Panc1 (cell line): Measurements from ENCODE around the gene HEBP2. TPM values are rescaled to one million over a fixed set of nuclear protein-coding genes. Genes with fewer than 3 reads are reported as not detected.

Source experiments
- ATAC-seq: fragments of 200-7000 bp; cut with Tn5 transposase; 2 replicates; pipeline ENCODE4 v1.9.1; 2020; ENCODE audit warnings: mild to moderate bottlenecking, moderate library complexity
- BruUV-seq: library from RNA; stranded (reverse); fragments of 400-500 nt; replicated peaks from 2 replicates; lab custom pipeline; 2021; lab: Mats Ljungman, UMichigan
- CTCF ChIA-PET: fragments of 300-600 bp; sonication (Branson Sonifier 250); formaldehyde crosslinking; loops from one replicate; lab custom pipeline; 2022; ENCODE audit warnings: antibody characterized with exemption; lab: Charles Lee
- POLR2A ChIA-PET: fragments of 300-600 bp; sonication (Branson Sonifier 250); formaldehyde crosslinking; loops from one replicate; lab custom pipeline; 2022; ENCODE audit warnings: antibody characterized with exemption; lab: Charles Lee
- DNase-seq: peaks from one replicate; pipeline ENCODE4 v3.0.0-alpha.2; 2010; ENCODE audit warnings: low read depth, low spot score
- H3K27ac ChIP-seq: 2 replicates; pipeline ENCODE4 v1.5.1; 2011; ENCODE audit warnings: mild to moderate bottlenecking, low read length, inconsistent platforms
- H3K27me3 ChIP-seq: fragments of 200-500 bp; sonication (Bioruptor generic); 2 replicates; pipeline ENCODE4 v1.6.0; 2014; ENCODE audit warnings: low read length, inconsistent platforms; ENCODE audit not compliant: control insufficient read depth, insufficient read depth
- H3K36me3 ChIP-seq: fragments of 200-500 bp; sonication (Bioruptor generic); 2 replicates; pipeline ENCODE4 v1.5.1; 2014; ENCODE audit warnings: inconsistent platforms, mild to moderate bottlenecking, low read length, moderate library complexity; ENCODE audit not compliant: control insufficient read depth, insufficient read depth
- H3K4me1 ChIP-seq: 2 replicates; pipeline ENCODE4 v1.5.1; 2011; ENCODE audit warnings: inconsistent platforms, mild to moderate bottlenecking, low read length, moderate library complexity; ENCODE audit not compliant: control insufficient read depth, insufficient read depth
- H3K4me3 ChIP-seq, 2 experiments: 2 replicates each; pipeline ENCODE4 v1.5.1; 2011 to 2012; ENCODE audit warnings: low read depth in 2 of 2, low read length in 2 of 2, mild to moderate bottlenecking in 2 of 2, inconsistent platforms in 1 of 2, moderate library complexity in 1 of 2
- H3K9me3 ChIP-seq: fragments of 200-500 bp; sonication (Bioruptor generic); 2 replicates; pipeline ENCODE4 v1.5.1; 2014; ENCODE audit warnings: low read depth, mild to moderate bottlenecking, inconsistent platforms, low read length, moderate library complexity; ENCODE audit not compliant: control insufficient read depth, insufficient read depth
- CTCF ChIP-seq: fragments of 450-650 bp; IDR thresholded peaks from 2 replicates; pipeline ENCODE4 v1.5.1; 2017; ENCODE audit warnings: mild to moderate bottlenecking
- POLR2AphosphoS5 ChIP-seq: IDR thresholded peaks from 2 replicates; pipeline ENCODE4 v1.6.1; 2012; ENCODE audit warnings: mild to moderate bottlenecking, low read depth, low read length, moderate library complexity
- REST ChIP-seq, 2 experiments: IDR thresholded peaks; 2 replicates each; pipeline ENCODE4 v1.6.1; 2011 to 2012; ENCODE audit warnings: low read depth in 2 of 2, control low read depth in 1 of 2, low read length in 1 of 2, mild to moderate bottlenecking in 1 of 2, moderate library complexity in 1 of 2; ENCODE audit not compliant: insufficient read depth in 1 of 2
- SIN3A ChIP-seq: IDR thresholded peaks from 2 replicates; pipeline ENCODE4 v1.6.1; 2012; ENCODE audit warnings: low read depth, mild to moderate bottlenecking, low read length, moderate library complexity, borderline replicate concordance; ENCODE audit not compliant: insufficient read depth
- TCF7L2 ChIP-seq: IDR thresholded peaks from 2 replicates; pipeline ENCODE4 v1.6.1; 2011; ENCODE audit warnings: mild to moderate bottlenecking, low read depth, low read length, inconsistent platforms
- in situ Hi-C: cut with HindIII; loops from 2 replicates; pipeline ENCODE4 v1.10.0; 2016; ENCODE audit warnings: low sequenced_read_pairs, low pct_unique_long_range_greater_than_20kb
- intact Hi-C: fragments of 100-400 bp; cut with micrococcal nuclease; formaldehyde crosslinking; loops from one replicate; pipeline ENCODE4 v1.10.0; 2022; ENCODE audit not compliant: unreplicated experiment
- total RNA-seq: library from RNA; stranded (reverse); gene quantifications from one replicate; pipeline ENCODE4 v1.2.1, GENCODE V29; 2021; ENCODE audit not compliant: unreplicated experiment

The HEBP2 gene
- total RNA-seq, 1 experiment from 2014 or later, result 48.1 TPM

- Histone ChIP-seq H3K4me3 (no peak overlapping the region), H3K36me3 (no peaks in the 10 kb centered on the region), H3K27ac (no peak overlapping the region), H3K4me1 (peaks cover 8% of the 10 kb centered on the region; the same call in 1 of the 2 replicates), H3K9me3 (no peaks in the 10 kb centered on the region), H3K27me3 (no peaks in the 10 kb centered on the region)
- ATAC-seq (no peak), DNase-seq (no peak)
- no TSS peak for BruUV-seq
- POLR2A ChIA-PET, result interaction anchor here (0.7 kb wide), 1 partner anchor 285 kb away, joined by 4 read pairs; no protein-coding TSS in a partner anchor
- in situ Hi-C loops (no loop called here), intact Hi-C loops (no loop called here)
- CTCF ChIA-PET, result no interaction called here
- TF ChIP-seq CTCF (no peak), REST (IDR thresholded peaks at IDR 0.05; ENCODE audit: insufficient read depth in 1 of 2, low read depth in 2 of 2, low read length in 1 of 2) (no peak), TCF7L2 (no peak), SIN3A (no peak), POLR2AphosphoS5 (no peak)
These were observed 60.1 kb downstream of the HEBP2 start for GRCh38 chr6:138464085-138464484.

GRCh38 chr6:138465007-138465645 is 61.1 kb downstream of the HEBP2 start:
- POLR2A ChIA-PET, result interaction anchor here (0.6 kb wide), 1 partner anchor 794 kb away, joined by 3 read pairs; no protein-coding TSS in a partner anchor
- DNase-seq (peak; percentile 84), ATAC-seq (peak; percentile 68)
- TF ChIP-seq TCF7L2, result no peak
- peaks cover 8% of the 10 kb centered on the region; the same call in 1 of the 2 replicates for H3K4me1 ChIP-seq
- BruUV-seq, result no TSS peak
- H3K9me3 ChIP-seq, result no peaks in the 10 kb centered on the region
- in situ Hi-C loops, result no loop called here
- H3K36me3 ChIP-seq, result no peaks in the 10 kb centered on the region
- no peak overlapping the region for H3K4me3 ChIP-seq
- intact Hi-C loops, result no loop called here
- no peak overlapping the region for H3K27ac ChIP-seq
- CTCF ChIA-PET, result interaction anchor here (0.6 kb wide), 1 partner anchor 426 kb away, joined by 4 read pairs; no protein-coding TSS in a partner anchor
- H3K27me3 ChIP-seq, result no peaks in the 10 kb centered on the region

- H3K27me3 ChIP-seq, result no peaks in the 10 kb centered on the region
- H3K4me3 ChIP-seq, result no peak overlapping the region
- no TSS peak for BruUV-seq
- ATAC-seq, result peak; percentile 3; the same call in 1 of the 2 replicates
- TF ChIP-seq CTCF (no peak), REST (IDR thresholded peaks at IDR 0.05; ENCODE audit: insufficient read depth in 1 of 2, low read depth in 2 of 2, low read length in 1 of 2) (no peak), TCF7L2 (no peak), POLR2AphosphoS5 (no peak), SIN3A (no peak)
- 0 out of 2 replicates have a peak overlapping the region, but pooled peaks have one; percentile 55 for H3K27ac ChIP-seq
- DNase-seq, result no peak
- no peaks in the 10 kb centered on the region for H3K9me3 ChIP-seq
- in situ Hi-C loops (no loop called here), intact Hi-C loops (no loop called here)
- CTCF ChIA-PET, result no interaction called here
- peaks cover 8% of the 10 kb centered on the region; the same call in 1 of the 2 replicates for H3K4me1 ChIP-seq
- POLR2A ChIA-PET, result interaction anchor here (0.7 kb wide), 1 partner anchor 24 kb away, joined by 4 read pairs; no protein-coding TSS in a partner anchor
- no peaks in the 10 kb centered on the region for H3K36me3 ChIP-seq
These were observed 63.9 kb downstream of the HEBP2 start for GRCh38 chr6:138467901-138468300.
